Ovary (tissue), 3 donors: ENCODE data around the gene HIVEP3.

Source experiments
- POLR2A ChIP-seq: fragments of 450-650 bp; IDR thresholded peaks from one replicate; pipeline ENCODE4 v1.6.1; 2017; ENCODE audit warnings: antibody characterized with exemption, mild to moderate bottlenecking, moderate library complexity
- TF ChIP-seq, protein P1 (sequence below), 3 donors: fragments of 450-650 bp in 2 of 3; fragments of 200-600 bp in 1 of 3; IDR thresholded peaks; one replicate each; pipeline versions ENCODE4 v1.5.1 to v1.8.0; 2016 to 2022; ENCODE audit warnings: antibody characterized with exemption in 3 of 3, mild to moderate bottlenecking in 1 of 3
- donor health status: DM: no; HTN: no; CAD: no.

- no peak for TF ChIP-seq POLR2A
- TF ChIP-seq, protein P1, sequence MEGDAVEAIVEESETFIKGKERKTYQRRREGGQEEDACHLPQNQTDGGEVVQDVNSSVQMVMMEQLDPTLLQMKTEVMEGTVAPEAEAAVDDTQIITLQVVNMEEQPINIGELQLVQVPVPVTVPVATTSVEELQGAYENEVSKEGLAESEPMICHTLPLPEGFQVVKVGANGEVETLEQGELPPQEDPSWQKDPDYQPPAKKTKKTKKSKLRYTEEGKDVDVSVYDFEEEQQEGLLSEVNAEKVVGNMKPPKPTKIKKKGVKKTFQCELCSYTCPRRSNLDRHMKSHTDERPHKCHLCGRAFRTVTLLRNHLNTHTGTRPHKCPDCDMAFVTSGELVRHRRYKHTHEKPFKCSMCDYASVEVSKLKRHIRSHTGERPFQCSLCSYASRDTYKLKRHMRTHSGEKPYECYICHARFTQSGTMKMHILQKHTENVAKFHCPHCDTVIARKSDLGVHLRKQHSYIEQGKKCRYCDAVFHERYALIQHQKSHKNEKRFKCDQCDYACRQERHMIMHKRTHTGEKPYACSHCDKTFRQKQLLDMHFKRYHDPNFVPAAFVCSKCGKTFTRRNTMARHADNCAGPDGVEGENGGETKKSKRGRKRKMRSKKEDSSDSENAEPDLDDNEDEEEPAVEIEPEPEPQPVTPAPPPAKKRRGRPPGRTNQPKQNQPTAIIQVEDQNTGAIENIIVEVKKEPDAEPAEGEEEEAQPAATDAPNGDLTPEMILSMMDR (IDR thresholded peaks at IDR 0.05), result no peak
These were observed 138.4 kb downstream of the HIVEP3 start for GRCh38 chr1:41780322-41780721.
